CD4-positive, alpha-beta T cell (primary cell): ENCODE measurements around the gene GUK1. TPM values are rescaled to one million over a fixed set of nuclear protein-coding genes. Genes with fewer than 3 reads are reported as not detected.

Source experiments
- ATAC-seq: fragments of 200-7000 bp; cut with Tn5 transposase; one replicate; pipeline ENCODE4 v1.10.0; 2022; ENCODE audit warnings: mild to moderate bottlenecking; ENCODE audit not compliant: poor library complexity
- CTCF ChIA-PET: fragments of 350-600 bp; sonication (Branson Sonifier 250); formaldehyde crosslinking; loops from one replicate; lab custom pipeline; 2021; ENCODE audit warnings: antibody characterized with exemption, inconsistent platforms; lab: Charles Lee
- POLR2A ChIA-PET: fragments of 350-600 bp; sonication (Branson Sonifier 250); formaldehyde crosslinking; loops from one replicate; lab custom pipeline; 2021; ENCODE audit warnings: antibody characterized with exemption, inconsistent platforms; lab: Charles Lee
- DNase-seq, 14 experiments: peaks; one replicate each; pipeline ENCODE4 v3.0.0-alpha.2; 2013 to 2020; ENCODE audit warnings: mixed read lengths in 2 of 14
- H3K27ac ChIP-seq, 2 donors: one replicate each; pipeline versions ENCODE4 v1.5.1 to v1.7.0; 2013; ENCODE audit warnings: low read length in 2 of 2, low read depth in 1 of 2, mild to moderate bottlenecking in 1 of 2
- H3K27me3 ChIP-seq, 2 experiments: 1 replicate in 1 of 2; 2 replicates in 1 of 2; pipeline versions ENCODE4 v1.6.1 to v1.7.0; 2013; ENCODE audit warnings: low read length in 2 of 2, control low read depth in 1 of 2, mild to moderate bottlenecking in 1 of 2, moderate library complexity in 1 of 2; ENCODE audit not compliant: insufficient read depth in 2 of 2, control insufficient read depth in 1 of 2
- H3K36me3 ChIP-seq: one replicate; pipeline ENCODE4 v1.6.1; 2013; ENCODE audit warnings: low read length, control low read depth; ENCODE audit not compliant: insufficient read depth
- H3K4me1 ChIP-seq: one replicate; pipeline ENCODE4 v1.6.1; 2013; ENCODE audit warnings: low read length, control low read depth; ENCODE audit not compliant: insufficient read depth
- H3K4me3 ChIP-seq: one replicate; pipeline ENCODE4 v1.5.1; 2013; ENCODE audit warnings: mild to moderate bottlenecking, low read length, moderate library complexity
- H3K9me3 ChIP-seq, 2 experiments: 1 replicate in 1 of 2; 2 replicates in 1 of 2; pipeline versions ENCODE4 v1.6.1 to v1.7.0; 2013; ENCODE audit warnings: low read length in 2 of 2, mild to moderate bottlenecking in 2 of 2, control low read depth in 1 of 2, moderate library complexity in 1 of 2; ENCODE audit not compliant: control insufficient read depth in 1 of 2, insufficient read depth in 1 of 2
- H3K27ac Mint-ChIP-seq: one replicate; pipeline ENCODE4 v1.8.0; 2020; ENCODE audit warnings: mixed read lengths
- H3K27me3 Mint-ChIP-seq: one replicate; pipeline ENCODE4 v1.8.0; 2021; ENCODE audit warnings: mixed read lengths
- H3K36me3 Mint-ChIP-seq: one replicate; pipeline ENCODE4 v1.8.0; 2021; ENCODE audit warnings: low read depth, mixed read lengths
- H3K4me1 Mint-ChIP-seq: one replicate; pipeline ENCODE4 v1.8.0; 2021; ENCODE audit warnings: low read depth, mixed read lengths
- H3K4me3 Mint-ChIP-seq: one replicate; pipeline ENCODE4 v1.8.0; 2020; ENCODE audit warnings: mild to moderate bottlenecking, mixed read lengths
- H3K9me3 Mint-ChIP-seq: one replicate; pipeline ENCODE4 v1.8.0; 2020; ENCODE audit warnings: mixed read lengths
- CTCF ChIP-seq: fragments of 200-600 bp; IDR thresholded peaks from one replicate; pipeline ENCODE4 v1.8.0; 2022; ENCODE audit warnings: antibody characterized with exemption, mild to moderate bottlenecking
- intact Hi-C, 2 experiments: fragments of 100-400 bp; cut with DNase I in 1 of 2; cut with micrococcal nuclease in 1 of 2; formaldehyde crosslinking; loops; one replicate each; pipeline versions ENCODE4 v1.15.1 to v1.9.0; 2023 to 2025; cut with DNase I, micrococcal nuclease
- total RNA-seq, 174 experiments: library from RNA in 2 of 174; stranded (reverse) in 2 of 174; gene quantifications; one replicate each; pipeline ENCODE4 v1.2.3 and lab custom pipeline; 2021 to 2026

The GUK1 gene
- total RNA-seq, 2 experiments from 2014 or later = 373 to 378 TPM

GRCh38 chr1:228163007-228163753, 23.1 kb downstream of the GUK1 start:
- Mint-ChIP-seq H3K27ac (peak overlapping the region; percentile 98), H3K36me3 (peaks cover 18% of the 10 kb centered on the region), H3K9me3 (no peaks in the 10 kb centered on the region), H3K4me3 (no peak overlapping the region), H3K27me3 (no peaks in the 10 kb centered on the region), H3K4me1 (peaks cover 44% of the 10 kb centered on the region)
- Histone ChIP-seq H3K9me3 (no peaks in the 10 kb centered on the region), H3K27ac (peak overlapping the region; percentile 26 to 97), H3K4me1 (peaks cover 45% of the 10 kb centered on the region), H3K27me3 (no peaks in the 10 kb centered on the region), H3K36me3 (peaks cover 3% of the 10 kb centered on the region), H3K4me3 (no peak overlapping the region)
- no peak for DNase-seq
- intact Hi-C loops = no loop called here
- ATAC-seq = no peak
- CTCF ChIA-PET = interaction anchor here (2.3 kb wide), 1 partner anchor 32 kb away, joined by 7 read pairs; no protein-coding TSS in a partner anchor
- POLR2A ChIA-PET = interaction anchor here (0.7 to 2.0 kb wide), 4 partner anchors 11 to 54 kb away, joined by 3 to 7 read pairs (median 4); partner anchors contain the start of gene GUK1
- TF ChIP-seq CTCF = no peak

- POLR2A ChIA-PET = interaction anchor here (0.6 to 3.2 kb wide), 7 partner anchors 11 to 323 kb away, joined by 3 to 38 read pairs (median 15); partner anchors contain the start of genes ARF1, GUK1 and RNF187
- Histone ChIP-seq H3K4me3 (no peak overlapping the region), H3K4me1 (peaks cover 45% of the 10 kb centered on the region), H3K36me3 (peaks cover 8% of the 10 kb centered on the region), H3K9me3 (no peaks in the 10 kb centered on the region), H3K27ac (peak overlapping the region in 1 of 2 donors; percentile 97), H3K27me3 (no peaks in the 10 kb centered on the region)
- Mint-ChIP-seq H3K27me3 (no peaks in the 10 kb centered on the region), H3K27ac (peak overlapping the region; percentile 98), H3K4me3 (peak overlapping the region; percentile 82), H3K9me3 (no peaks in the 10 kb centered on the region), H3K36me3 (peaks cover 21% of the 10 kb centered on the region), H3K4me1 (peaks cover 46% of the 10 kb centered on the region)
- CTCF ChIA-PET = interaction anchor here (1.3 to 4.9 kb wide), 3 partner anchors 21 to 164 kb away, joined by 3 to 47 read pairs (median 9); no protein-coding TSS in a partner anchor
- intact Hi-C loops = loop anchor here in 1 of 2 experiments (1.0 kb wide), 2 partner anchors 23 to 48 kb away; no protein-coding TSS in a partner anchor
- ATAC-seq = no peak
- DNase-seq = no peak
- TF ChIP-seq CTCF = no peak
Measured at GRCh38 chr1:228163776-228164519, 23.9 kb downstream of the GUK1 start.
